MCF 10A (cell line): ENCODE results near the gene ASGR2. TPM values are rescaled to one million over a fixed set of nuclear protein-coding genes. Genes with fewer than 3 reads are reported as not detected.

Experiments
- BruUV-seq: library from RNA; stranded (reverse); fragments of 400-500 nt; replicated peaks from 2 replicates; lab custom pipeline; 2021; lab: Mats Ljungman, UMichigan
- CTCF ChIA-PET: fragments of 300-600 bp; sonication (Branson Sonifier 250); formaldehyde crosslinking; extraction: SDS; loops from one replicate; lab custom pipeline; 2021; ENCODE audit warnings: antibody characterized with exemption, inconsistent platforms; lab: Yijun Ruan, JAX
- POLR2A ChIA-PET: fragments of 300-600, 350-650 bp; sonication (Branson Sonifier 250); formaldehyde crosslinking; extraction: SDS; loops from one replicate; lab custom pipeline; 2020; ENCODE audit warnings: antibody characterized with exemption, inconsistent platforms; lab: Yijun Ruan, JAX
- DNase-seq: peaks from one replicate; pipeline ENCODE4 v3.0.0-alpha.2; 2018; ENCODE audit not compliant: unreplicated experiment
- H3K27ac Mint-ChIP-seq: one replicate; pipeline ENCODE4 v1.8.0; 2022; ENCODE audit warnings: mild to moderate bottlenecking, low read depth, mixed read lengths; ENCODE audit not compliant: unreplicated experiment
- H3K27me3 Mint-ChIP-seq: one replicate; pipeline ENCODE4 v1.8.0; 2022; ENCODE audit warnings: mixed read lengths; ENCODE audit not compliant: insufficient read depth, unreplicated experiment
- H3K36me3 Mint-ChIP-seq: one replicate; pipeline ENCODE4 v1.8.0; 2022; ENCODE audit warnings: mild to moderate bottlenecking, moderate library complexity, mixed read lengths; ENCODE audit not compliant: insufficient read depth, unreplicated experiment
- H3K4me1 Mint-ChIP-seq: one replicate; pipeline ENCODE4 v1.8.0; 2022; ENCODE audit warnings: mixed read lengths; ENCODE audit not compliant: insufficient read depth, unreplicated experiment
- H3K4me3 Mint-ChIP-seq: one replicate; pipeline ENCODE4 v1.8.0; 2022; ENCODE audit warnings: mild to moderate bottlenecking, moderate library complexity, mixed read lengths; ENCODE audit not compliant: unreplicated experiment
- H3K9me3 Mint-ChIP-seq: one replicate; pipeline ENCODE4 v1.8.0; 2022; ENCODE audit warnings: mixed read lengths; ENCODE audit not compliant: unreplicated experiment
- intact Hi-C: fragments of 100-400 bp; cut with micrococcal nuclease; formaldehyde crosslinking; loops from 2 replicates; pipeline ENCODE4 v1.14.1; 2022
- total RNA-seq: library from RNA; stranded (reverse); gene quantifications from 2 replicates; pipeline ENCODE4 v1.2.3, GENCODE V29; 2022
- TF ChIP-seq, protein P1 (sequence below): fragments of 200-600 bp; IDR thresholded peaks from one replicate; pipeline ENCODE4 v1.8.0; 2022; ENCODE audit warnings: antibody characterized with exemption, mild to moderate bottlenecking; ENCODE audit not compliant: unreplicated experiment

The ASGR2 gene
- total RNA-seq, 1 experiment from 2014 or later, result not detected

DNA sequence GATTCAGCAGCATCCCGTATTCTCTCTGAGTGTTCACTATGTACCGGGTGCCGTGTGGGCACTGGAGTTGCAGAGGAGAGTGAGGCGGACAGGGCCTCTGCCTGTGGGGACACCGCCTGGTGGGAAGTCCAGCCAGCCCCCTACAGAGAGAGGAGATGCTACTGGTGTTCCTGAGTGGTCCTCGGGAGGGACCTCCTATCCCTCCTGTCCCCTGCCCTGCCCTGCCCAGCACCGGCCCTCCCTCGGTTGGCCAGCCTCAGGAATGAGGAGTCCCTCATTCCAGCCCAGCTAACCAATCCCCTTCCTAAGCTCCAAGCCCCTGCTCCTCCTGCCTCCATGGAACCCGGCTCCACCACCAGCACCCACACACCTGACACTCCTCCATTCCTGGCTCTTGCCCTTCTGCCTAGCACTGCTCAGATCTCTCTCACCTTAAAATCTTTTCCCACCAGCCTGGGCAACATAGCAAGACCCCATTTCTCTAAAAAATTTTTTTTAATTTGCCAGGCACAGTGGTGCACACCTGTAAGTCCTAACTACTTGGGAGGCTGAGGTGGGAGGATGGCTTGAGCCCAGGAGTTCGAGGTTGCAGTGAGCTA lies 2.0 kb downstream of the ASGR2 start:
- TF ChIP-seq, protein P1, sequence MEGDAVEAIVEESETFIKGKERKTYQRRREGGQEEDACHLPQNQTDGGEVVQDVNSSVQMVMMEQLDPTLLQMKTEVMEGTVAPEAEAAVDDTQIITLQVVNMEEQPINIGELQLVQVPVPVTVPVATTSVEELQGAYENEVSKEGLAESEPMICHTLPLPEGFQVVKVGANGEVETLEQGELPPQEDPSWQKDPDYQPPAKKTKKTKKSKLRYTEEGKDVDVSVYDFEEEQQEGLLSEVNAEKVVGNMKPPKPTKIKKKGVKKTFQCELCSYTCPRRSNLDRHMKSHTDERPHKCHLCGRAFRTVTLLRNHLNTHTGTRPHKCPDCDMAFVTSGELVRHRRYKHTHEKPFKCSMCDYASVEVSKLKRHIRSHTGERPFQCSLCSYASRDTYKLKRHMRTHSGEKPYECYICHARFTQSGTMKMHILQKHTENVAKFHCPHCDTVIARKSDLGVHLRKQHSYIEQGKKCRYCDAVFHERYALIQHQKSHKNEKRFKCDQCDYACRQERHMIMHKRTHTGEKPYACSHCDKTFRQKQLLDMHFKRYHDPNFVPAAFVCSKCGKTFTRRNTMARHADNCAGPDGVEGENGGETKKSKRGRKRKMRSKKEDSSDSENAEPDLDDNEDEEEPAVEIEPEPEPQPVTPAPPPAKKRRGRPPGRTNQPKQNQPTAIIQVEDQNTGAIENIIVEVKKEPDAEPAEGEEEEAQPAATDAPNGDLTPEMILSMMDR, result no peak
- H3K9me3 Mint-ChIP-seq, result no peaks in the 10 kb centered on the region
- DNase-seq, result no peak
- CTCF ChIA-PET, result no interaction called here
- H3K27me3 Mint-ChIP-seq, result no peaks in the 10 kb centered on the region
- no peaks in the 10 kb centered on the region for H3K36me3 Mint-ChIP-seq
- no peaks in the 10 kb centered on the region for H3K4me1 Mint-ChIP-seq
- BruUV-seq, result no TSS peak
- H3K27ac Mint-ChIP-seq, result no peak overlapping the region
- POLR2A ChIA-PET, result no interaction called here
- intact Hi-C loops, result no loop called here
- no peak overlapping the region for H3K4me3 Mint-ChIP-seq

DNA sequence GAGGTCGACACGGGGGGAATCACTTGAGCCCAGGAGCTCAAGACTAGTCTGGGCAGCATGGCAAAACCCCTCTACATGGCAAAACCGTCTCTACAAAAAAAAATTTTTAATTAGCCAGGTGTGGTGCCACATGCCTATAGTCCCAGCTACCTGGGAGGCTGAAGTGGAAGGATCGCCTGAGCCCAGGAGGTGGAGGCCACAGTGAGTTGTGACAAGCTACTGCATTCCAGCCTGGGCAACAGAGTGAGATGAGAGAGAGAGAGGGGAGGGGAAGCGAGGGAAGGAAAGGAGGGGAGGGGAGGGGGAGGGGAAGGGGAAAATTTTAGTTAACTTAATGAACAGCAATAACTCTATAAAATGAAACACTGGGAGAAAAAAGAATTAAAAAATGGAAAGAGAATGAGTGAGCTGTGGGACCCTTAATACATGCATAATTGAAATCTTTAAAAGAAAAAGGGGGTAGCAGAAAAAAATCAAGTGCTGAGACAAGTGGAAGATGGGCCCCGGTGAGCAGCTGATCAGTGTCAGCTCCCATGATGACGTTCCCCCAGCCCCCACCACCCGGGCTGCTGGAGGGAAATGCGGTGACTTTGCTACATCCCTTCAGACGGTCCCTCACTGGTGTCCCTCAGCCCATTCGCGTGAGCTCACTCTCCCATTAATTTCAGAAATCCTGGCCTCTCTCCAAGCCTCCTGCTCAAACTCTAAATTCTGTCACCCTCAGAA lies 2.7 kb downstream of the ASGR2 start:
- DNase-seq, result no peak
- H3K4me3 Mint-ChIP-seq, result no peak overlapping the region
- CTCF ChIA-PET, result interaction anchor here (0.8 kb wide), 1 partner anchor 24 kb away, joined by 7 read pairs; no protein-coding TSS in a partner anchor
- H3K4me1 Mint-ChIP-seq, result no peaks in the 10 kb centered on the region
- TF ChIP-seq, protein P1, result no peak
- H3K36me3 Mint-ChIP-seq, result no peaks in the 10 kb centered on the region
- H3K27ac Mint-ChIP-seq, result no peak overlapping the region
- H3K27me3 Mint-ChIP-seq, result no peaks in the 10 kb centered on the region
- POLR2A ChIA-PET, result interaction anchor here (0.6 to 0.7 kb wide), 2 partner anchors 13 to 79 kb away, joined by 3 read pairs; no protein-coding TSS in a partner anchor
- H3K9me3 Mint-ChIP-seq, result no peaks in the 10 kb centered on the region
- no TSS peak for BruUV-seq
- intact Hi-C loops, result no loop called here

DNA sequence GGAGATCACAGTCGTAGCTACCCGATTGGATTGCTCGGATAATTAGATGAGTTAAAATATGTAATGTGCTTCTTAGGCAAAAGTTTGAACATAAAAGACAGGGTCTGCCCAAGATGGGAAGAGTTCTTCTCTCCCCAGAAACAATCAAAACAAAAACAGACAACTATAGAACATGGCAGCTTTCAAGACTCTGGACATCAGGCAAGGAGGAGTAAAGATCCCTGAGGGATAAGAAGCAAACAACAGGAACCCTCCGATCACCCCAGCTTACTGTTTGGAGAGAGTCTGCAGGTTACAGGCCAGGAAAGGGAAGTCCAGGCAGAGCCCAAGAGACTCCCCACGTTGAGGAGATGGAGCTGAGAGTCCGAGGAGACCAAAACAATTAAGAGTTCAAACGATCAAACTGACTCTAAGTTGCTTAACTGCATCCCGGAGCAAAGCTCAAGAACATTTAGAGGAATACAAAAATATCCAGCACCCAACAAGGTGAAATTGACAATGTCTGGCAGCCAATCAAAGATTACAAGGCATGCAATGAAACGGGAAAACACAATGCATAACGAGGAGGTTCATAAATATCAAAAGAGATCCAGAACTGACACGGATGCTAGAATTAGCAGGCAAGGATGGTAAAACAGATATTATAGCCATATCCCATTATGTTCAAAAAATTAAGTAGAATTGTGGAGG lies 3.9 kb downstream of the ASGR2 start:
- Mint-ChIP-seq H3K36me3 (no peaks in the 10 kb centered on the region), H3K9me3 (no peaks in the 10 kb centered on the region), H3K4me3 (no peak overlapping the region), H3K4me1 (no peaks in the 10 kb centered on the region), H3K27me3 (no peaks in the 10 kb centered on the region), H3K27ac (no peak overlapping the region)
- CTCF ChIA-PET, result interaction anchor here (0.6 kb wide), 1 partner anchor 129 kb away, joined by 3 read pairs; no protein-coding TSS in a partner anchor
- DNase-seq, result no peak
- TF ChIP-seq, protein P1, result no peak
- intact Hi-C loops, result no loop called here
- no TSS peak for BruUV-seq
- POLR2A ChIA-PET, result no interaction called here
